ENCODE results near the gene KIAA2012.
"Not testable (repeated sequence)": the region's sequence is repeated elsewhere in the genome, so short reads cannot be mapped to it uniquely, and the experiment has no call there.

The KIAA2012 gene

DNA sequence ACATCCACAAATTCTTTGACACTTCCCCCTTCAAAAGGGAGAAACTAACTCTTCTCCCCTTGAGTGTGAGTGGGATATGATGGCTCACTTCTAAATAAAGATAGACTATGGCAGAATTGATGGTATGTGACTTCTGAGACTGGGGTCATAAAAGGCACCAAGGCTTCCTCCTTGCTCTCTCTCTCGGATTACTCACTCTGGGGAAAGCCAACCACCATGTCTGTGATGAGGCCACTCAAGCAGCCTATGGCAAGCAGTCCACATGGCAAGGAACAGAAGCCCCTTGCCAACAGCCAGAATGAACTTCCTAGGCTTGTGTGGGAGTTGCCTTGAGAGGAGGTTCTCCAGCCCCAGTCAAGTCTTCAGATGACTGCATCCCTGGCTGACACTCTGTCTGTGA lies 43.6 kb downstream of the KIAA2012 start:
- no peak for DNase-seq (ENCODE audit: low spot score)

DNA sequence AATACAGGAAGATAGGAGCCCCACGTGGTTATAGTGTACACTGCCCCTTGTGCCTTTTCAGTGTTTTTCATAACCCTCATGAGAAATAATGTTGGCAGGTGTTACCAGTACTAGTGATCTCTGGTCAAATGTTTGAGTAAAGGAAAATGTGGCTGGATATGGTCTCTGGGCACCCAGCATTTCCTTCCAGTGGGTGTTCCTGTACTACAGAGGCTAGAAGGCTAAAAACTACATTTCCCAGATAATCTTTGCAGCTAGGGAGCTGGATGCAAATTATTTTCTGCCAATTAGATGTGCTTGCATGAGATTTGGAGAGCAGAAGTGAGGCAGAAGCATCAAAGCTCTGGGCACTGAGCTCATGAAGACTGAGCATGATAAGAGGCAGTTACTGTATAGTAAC lies 45.1 kb downstream of the KIAA2012 start:
- no peak for DNase-seq (ENCODE audit: low spot score)

- no peak for DNase-seq (ENCODE audit: low spot score)
Observed at GRCh38 chr2:202120828-202121227, 47.8 kb downstream of the KIAA2012 start.

- DNase-seq (ENCODE audit: low spot score): no peak
Observed at GRCh38 chr2:202121532-202122162, 48.6 kb downstream of the KIAA2012 start.

DNA sequence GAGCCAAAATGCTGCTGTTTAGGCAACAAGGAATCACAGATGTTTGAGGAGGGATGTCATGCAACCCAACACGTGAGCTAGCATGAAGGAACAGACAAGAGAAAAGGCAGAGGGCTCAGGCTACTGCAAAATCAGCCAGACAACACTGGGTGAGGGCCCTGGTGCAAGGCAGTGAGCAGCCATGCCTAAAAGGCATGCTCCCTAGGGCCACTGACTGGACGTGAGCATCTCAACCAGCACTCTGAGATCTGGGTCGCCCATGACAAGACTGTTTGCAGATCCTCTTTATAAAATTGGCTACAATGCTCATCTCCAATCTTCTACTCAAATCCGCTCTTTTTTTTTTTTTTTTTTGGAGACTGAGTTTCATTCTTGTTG lies 49.1 kb downstream of the KIAA2012 start:
- DNase-seq (ENCODE audit: low spot score): no peak

- no peak for DNase-seq (ENCODE audit: low spot score)
Observed at GRCh38 chr2:202122980-202123720, 50.1 kb downstream of the KIAA2012 start.

GRCh38 chr2:202124286-202124685 lies 51.2 kb downstream of the KIAA2012 start:
- no peak for DNase-seq (ENCODE audit: low spot score)

DNA sequence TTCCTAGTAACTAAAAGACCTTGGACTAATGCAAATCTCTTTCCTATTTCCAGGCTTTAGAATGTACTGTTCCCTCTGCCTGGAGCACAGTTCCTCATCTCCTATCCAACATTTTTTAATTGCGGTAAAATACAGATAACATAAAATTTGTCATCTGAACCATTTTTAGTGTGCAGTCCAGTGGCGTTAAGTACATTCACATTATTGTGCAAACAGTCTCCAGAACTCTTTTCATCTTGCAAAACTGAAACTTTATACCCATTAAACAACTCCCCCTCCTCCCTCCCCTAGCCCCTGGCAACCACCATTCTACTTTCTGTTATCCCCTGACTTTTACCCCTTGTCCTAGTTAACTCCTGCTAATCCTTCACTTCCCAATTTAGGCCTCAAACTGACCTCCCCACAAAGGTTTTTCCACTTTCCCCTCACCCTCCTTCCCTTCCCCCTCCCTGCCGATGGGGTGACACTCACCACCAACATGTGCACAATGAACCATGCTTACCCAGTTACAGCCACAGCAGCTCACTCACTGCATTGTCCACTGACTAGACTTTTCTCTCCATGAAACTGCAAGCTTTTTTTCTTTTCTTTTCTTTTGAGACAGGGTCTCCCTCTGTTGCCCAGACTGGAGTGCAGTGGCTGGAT lies 54.8 kb downstream of the KIAA2012 start:
- DNase-seq (ENCODE audit: low spot score): no peak

DNA sequence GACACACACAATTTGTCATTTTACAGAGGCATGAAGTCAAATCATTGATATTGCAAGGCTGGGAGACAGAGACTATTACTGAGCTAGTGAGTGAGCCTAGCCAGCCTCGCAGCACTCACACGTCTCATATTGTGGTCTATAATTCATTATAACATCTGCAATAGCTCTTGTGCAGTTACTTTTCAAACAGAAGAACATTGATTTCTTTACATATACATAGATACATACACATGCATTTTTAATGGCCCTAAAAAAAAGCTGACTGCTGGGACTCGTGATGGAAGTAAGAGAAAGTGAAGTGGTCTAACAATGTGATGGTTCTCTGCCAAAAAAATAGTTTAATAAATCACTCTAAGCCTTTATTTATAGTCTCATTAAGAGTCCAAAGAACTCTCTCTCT lies 56.8 kb downstream of the KIAA2012 start:
- no peak for DNase-seq (ENCODE audit: low spot score)

GRCh38 chr2:202133200-202133908 lies 60.3 kb downstream of the KIAA2012 start:
- no peak for DNase-seq (ENCODE audit: low spot score)

DNA sequence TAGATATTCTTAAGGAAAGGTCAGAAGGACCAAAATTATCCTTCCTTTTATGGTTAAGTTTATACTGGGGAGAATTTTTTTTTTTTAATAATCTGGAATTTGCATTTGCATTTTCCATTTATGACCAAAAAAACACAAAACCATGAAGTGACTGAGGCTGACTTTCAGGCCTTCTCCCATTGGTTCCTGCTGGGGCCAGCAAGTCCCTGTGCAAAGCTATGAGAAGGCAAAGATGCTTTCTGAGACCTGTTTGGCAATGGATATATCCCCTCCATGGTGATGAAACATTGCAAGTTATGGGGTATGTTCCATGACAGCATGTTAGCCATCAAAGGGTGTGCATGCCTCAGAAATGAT lies 60.8 kb downstream of the KIAA2012 start:
- DNase-seq (ENCODE audit: low spot score): no peak

- DNase-seq (ENCODE audit: low spot score): no peak
Observed at GRCh38 chr2:202135091-202135874, 62.2 kb downstream of the KIAA2012 start.

DNA sequence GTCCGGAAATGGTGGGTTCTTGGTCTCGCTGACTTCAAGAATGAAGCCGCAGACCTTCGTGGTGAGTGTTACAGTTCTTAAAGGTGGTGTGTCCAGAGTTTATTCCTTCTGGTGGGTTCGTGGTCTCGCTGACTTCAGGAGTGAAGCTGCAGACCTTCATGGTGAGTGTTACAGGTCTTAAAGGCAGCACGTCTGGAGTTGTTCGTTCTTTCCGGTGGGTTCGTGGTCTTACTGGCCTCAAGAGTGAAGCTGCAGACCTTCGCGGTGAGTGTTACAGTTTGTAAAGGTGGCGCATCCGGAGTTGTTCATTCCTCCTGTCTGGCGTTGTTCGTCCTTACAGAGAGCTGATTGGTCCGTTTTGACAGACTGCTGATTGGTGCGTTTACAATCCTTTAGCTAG lies 63.0 kb downstream of the KIAA2012 start:
- DNase-seq (ENCODE audit: low spot score): not testable (repeated sequence)

DNA sequence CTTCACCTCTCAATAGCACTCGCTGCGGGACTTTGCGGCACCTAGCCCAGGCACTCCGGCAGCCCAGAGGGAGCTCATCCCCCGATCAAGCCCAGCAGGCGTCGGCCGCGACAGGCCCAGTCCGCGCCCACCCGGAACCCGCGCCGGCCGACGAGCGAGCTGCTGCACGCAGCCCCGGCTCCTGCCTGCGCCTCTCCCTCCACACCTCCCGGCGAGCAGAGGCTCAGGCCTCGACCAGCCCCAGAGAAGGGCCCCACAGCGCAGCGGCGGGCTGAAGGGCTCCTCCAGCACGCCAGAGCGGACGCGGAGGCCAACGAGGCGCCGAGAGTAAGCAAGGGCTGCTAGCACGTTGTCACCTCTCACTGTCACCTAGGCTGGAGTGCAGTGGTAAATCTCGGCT lies 63.5 kb downstream of the KIAA2012 start:
- DNase-seq (ENCODE audit: low spot score): no peak

GRCh38 chr2:202140522-202141252 lies 67.6 kb downstream of the KIAA2012 start:
- no peak for DNase-seq (ENCODE audit: low spot score)

DNA sequence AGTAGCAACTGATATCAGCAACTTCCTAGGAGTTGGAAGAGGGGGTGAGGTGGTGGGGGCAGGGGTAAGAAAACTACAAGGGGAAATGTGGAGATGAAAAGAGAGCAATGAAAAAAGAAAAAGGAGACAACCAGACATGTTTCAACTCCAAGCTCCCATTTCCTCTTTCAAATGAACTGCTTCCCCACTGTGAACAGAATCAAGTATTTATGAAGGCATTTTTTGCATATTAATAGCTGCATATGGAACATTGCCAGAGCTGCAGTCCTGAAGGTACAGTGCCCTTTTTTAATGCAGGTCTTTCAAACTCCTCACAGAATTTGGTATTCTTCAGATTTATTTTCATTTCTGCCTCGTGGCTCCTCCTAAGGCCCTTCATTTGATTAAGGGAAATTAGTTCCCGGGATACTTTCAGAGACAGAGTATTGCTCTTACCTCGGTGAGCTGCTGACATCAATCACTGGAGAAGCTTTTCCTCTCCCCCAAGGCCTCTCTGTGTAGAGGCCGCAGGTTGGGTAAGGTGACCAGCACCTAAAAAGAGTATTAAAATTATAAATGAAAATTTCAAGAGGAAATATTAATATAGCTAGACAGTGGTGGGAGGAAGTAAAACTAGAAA lies 68.4 kb downstream of the KIAA2012 start:
- no peak for DNase-seq (ENCODE audit: low spot score)

GRCh38 chr2:202142540-202142939 lies 69.5 kb downstream of the KIAA2012 start:
- DNase-seq (ENCODE audit: low spot score): no peak

- DNase-seq (ENCODE audit: low spot score): no peak
Observed at GRCh38 chr2:202147775-202148174, 74.7 kb downstream of the KIAA2012 start.

- no peak for DNase-seq (ENCODE audit: low spot score)
Observed at GRCh38 chr2:202148515-202149154, 75.6 kb downstream of the KIAA2012 start.

- peak; percentile 56 for DNase-seq (ENCODE audit: low spot score)
Observed at GRCh38 chr2:202149155-202149762, 76.2 kb downstream of the KIAA2012 start.

Measured in iPS-NIHi11 (cell line).